Daoy (cell line): Measurements from ENCODE around the gene SARNP. TPM values are rescaled to one million over a fixed set of nuclear protein-coding genes. Genes with fewer than 3 reads are reported as not detected.
"Not testable (repeated sequence)": the region's sequence is repeated elsewhere in the genome, so short reads cannot be mapped to it uniquely, and the experiment has no call there.

ENCODE experiments used
- DNase-seq: peaks from one replicate; pipeline ENCODE4 v3.0.0-alpha.2; 2015; ENCODE audit warnings: low read depth
- total RNA-seq: library from RNA; depleted of rRNA; stranded (reverse); fragments of >200 nt; shearing (Covaris generic); gene quantifications from 2 replicates; pipeline ENCODE4 v1.2.3, GENCODE V29; 2014

The SARNP gene
- total RNA-seq, 1 experiment from 2014 or later: 165 TPM

GRCh38 chr12:55797068-55797467, 20.5 kb downstream of the SARNP start:
- peak; percentile 8 for DNase-seq

- DNase-seq: no peak
These were observed 21.6 kb downstream of the SARNP start for GRCh38 chr12:55795950-55796349.

GRCh38 chr12:55789893-55790292, 27.6 kb downstream of the SARNP start:
- DNase-seq: no peak

DNA sequence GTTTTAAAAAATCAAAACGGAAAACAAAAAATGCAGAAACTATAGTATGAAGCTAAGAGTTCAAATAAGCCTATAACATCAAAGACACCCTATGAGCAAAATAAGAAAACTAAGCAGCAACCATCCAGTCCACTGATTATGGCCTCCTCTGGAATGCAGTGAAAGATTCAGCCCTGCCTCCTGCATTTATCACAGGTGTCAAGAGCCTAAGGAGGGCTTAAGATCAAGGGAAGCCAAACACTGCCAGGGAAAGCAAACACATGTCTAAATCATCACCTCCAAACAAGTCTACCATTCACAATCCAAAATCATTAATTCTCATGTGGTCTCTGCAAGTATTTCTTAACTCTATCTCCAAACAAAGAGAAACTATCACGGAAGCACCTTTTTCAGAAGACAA, 28.4 kb downstream of the SARNP start:
- no peak for DNase-seq

GRCh38 chr12:55788546-55788945, 29.0 kb downstream of the SARNP start:
- DNase-seq: no peak

DNA sequence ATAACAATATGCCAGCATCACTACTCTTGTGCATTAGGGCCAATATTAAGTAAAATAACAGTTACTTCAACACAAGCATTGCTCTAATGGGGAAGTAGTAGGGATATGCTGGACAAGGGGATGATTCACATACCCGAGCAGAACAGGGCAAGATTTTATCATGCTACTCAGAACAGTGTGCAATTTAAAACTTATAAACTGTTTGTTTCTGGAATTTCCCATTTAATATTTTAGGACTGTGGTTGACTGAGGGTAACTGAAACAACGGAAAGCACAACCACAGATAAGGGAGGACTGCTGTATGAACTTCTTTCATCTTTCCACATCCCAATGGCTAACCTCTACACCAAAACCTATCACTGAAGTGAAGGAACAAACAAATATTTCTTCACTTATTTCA, 36.8 kb downstream of the SARNP start:
- DNase-seq: no peak

DNA sequence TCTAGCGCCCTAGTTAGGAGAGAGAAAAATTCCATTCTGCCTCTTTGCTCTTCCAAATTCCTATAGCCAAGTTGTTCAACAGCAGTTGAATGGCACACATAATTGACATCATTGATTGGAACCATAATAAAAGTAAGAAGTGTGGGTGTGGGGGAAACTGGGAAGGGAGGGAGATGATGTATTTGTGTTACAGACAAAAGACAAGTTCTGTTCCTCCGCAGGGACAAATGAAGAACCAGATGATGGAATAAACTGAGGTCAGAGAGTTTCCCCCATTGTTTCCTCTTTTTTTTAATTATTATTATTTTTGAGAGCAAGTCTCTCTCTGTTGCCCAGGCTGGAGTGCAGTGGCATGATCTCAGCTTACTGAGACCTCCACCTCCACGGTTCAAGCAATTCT, 39.7 kb downstream of the SARNP start:
- no peak for DNase-seq

GRCh38 chr12:55771736-55772135, 45.8 kb downstream of the SARNP start:
- no peak for DNase-seq

- DNase-seq: no peak
These were observed 50.4 kb downstream of the SARNP start for GRCh38 chr12:55767156-55767555.

- DNase-seq: no peak
These were observed 51.7 kb downstream of the SARNP start for GRCh38 chr12:55765736-55766290.

DNA sequence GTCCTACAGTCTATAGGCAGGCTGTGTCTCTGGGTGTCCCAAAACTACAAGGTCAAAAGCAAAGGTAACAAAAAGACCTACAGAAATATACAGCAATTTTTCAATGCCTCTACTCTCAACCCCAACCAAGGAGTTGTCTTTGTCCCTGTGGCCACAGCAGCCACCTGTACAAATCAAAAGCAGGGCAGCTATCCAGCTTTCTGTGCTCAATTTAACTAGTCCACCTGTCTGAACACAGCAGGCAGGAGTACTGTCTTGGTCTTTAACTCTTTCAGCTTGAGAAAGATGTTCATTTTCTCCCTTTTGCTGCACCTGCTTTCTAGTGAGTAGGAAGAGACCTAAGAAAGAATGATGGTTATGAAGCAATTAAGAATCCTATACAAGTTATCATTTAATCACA, 54.9 kb downstream of the SARNP start:
- DNase-seq: no peak

- no peak for DNase-seq
These were observed 56.9 kb downstream of the SARNP start for GRCh38 chr12:55760663-55761062.

DNA sequence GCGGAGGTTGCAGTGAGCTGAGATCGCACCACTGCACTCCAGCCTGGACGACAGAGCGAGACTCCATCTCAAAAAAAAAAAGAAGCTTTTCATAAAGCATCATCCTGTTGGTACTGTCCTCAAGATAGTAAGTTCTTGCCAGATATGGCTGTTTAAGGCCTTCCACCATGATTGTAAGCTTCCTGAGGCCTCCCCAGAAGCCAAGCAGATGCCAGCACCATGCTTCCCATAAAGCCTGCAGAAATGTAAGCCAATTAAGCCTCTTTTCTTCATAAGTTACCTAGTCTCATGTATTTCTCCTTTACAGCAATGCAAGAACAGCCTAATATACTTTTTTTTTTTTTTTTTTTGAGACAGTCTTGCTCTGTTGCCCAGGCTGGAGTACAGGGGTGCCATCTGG, 58.9 kb downstream of the SARNP start:
- DNase-seq: not testable (repeated sequence)

GRCh38 chr12:55757701-55758100, 59.8 kb downstream of the SARNP start:
- DNase-seq: no peak

DNA sequence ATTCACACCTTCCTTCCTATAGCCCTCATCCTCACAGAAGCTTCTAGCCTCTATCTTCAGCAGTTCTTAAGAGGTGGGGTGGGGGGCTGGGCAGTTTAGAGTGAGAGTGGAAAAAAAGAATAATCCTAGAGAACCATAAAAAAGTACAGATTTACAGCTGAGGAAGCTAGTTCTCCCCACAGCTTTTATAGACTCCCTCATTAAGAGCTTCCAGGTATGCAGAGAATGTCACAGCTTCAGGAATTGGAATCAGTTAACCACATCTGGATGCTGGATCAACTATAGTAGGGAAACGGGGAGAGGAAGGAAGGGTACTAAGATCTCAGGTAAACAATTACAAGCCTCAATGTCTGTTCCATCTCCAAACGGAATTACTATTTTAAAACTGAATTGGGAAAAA, 62.3 kb downstream of the SARNP start:
- DNase-seq: no peak

DNA sequence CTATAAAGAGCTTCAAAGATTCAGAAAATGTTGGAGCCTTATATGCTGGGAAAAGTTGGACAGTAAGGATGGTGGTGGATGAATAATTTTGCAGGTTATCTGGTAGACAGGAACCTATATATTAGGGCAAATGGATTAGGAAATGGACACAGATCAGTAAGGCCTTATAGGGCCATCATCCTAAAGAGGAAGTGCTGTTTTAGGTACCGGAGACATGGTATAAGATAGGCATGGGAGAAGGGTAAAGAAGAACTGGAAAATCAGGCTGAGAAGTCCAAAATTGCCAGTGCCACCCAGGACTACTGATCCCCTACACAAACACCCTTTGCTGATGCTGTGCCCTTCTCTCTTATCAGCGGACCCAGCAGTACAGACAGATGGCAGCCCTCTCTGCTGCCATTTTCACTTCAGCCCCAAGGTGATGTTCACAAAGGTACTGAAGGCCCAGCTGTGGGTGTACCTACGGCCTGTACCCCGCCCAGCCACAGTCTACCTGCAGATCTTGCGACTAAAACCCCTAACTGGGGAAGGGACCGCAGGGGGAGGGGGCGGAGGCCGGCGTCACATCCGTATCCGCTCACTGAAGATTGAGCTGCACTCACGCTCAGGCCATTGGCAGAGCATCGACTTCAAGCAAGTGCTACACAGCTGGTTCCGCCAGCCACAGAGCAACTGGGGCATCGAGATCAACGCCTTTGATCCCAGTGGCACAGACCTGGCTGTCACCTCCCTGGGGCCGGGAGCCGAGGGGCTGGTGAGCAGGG, 69.1 kb downstream of the SARNP start:
- no peak for DNase-seq

DNA sequence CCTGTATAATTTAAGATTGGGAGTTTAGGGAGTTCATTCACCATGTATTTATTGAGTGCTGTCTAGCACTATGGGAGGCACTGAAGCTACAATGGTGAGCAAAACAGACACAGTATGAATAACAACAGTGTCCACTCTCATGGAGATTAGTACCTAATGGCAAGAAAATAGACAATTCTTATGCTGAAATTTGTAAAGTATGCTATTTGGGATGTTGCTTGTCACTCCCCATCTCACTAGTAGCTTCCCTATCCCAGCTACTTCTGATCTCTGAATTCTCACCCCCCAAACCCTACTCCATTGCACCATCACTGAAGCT, 70.7 kb downstream of the SARNP start:
- no peak for DNase-seq

- no peak for DNase-seq
These were observed 71.2 kb downstream of the SARNP start for GRCh38 chr12:55746174-55746912.

DNA sequence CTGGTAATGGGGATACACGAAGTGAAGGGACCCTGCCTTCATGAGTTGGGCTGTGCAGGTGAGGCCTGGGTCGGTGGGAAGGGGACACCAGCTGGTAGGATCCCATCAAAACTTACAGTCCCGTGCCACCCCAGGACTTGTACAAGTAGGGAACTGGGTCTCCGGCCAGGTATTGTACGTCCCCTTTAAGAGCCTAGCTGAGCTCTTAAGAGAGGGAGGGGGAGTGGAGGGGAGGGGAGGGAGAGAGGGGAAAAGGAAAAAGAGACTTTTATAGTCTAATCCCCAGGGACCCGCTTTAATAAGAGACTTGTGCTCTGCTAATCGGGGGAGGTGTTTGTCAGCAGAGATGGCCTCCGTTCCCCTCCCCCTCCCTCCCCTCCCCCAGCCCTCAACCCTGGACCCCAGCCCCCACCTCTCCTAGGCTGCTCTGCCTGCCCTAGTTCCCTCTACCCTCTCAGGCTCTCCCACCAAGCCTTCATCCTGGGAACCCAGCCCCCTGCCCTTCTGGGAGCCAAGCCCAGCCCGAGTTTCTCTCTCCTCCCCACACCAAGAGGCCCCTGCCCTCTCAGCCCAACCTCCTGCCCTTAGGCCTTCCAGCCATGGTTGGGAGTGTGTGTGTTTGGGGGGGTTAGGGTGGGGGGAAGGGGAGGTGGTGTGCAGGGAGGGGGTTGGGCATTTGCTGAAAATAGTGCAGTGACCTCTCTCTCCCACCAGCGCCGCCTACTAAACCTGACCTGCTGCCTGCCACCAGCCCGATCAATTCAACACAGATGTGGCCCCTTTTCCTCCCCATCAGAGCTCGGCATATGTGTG, 72.0 kb downstream of the SARNP start:
- DNase-seq: no peak

GRCh38 chr12:55744340-55745030, 73.0 kb downstream of the SARNP start:
- no peak for DNase-seq

DNA sequence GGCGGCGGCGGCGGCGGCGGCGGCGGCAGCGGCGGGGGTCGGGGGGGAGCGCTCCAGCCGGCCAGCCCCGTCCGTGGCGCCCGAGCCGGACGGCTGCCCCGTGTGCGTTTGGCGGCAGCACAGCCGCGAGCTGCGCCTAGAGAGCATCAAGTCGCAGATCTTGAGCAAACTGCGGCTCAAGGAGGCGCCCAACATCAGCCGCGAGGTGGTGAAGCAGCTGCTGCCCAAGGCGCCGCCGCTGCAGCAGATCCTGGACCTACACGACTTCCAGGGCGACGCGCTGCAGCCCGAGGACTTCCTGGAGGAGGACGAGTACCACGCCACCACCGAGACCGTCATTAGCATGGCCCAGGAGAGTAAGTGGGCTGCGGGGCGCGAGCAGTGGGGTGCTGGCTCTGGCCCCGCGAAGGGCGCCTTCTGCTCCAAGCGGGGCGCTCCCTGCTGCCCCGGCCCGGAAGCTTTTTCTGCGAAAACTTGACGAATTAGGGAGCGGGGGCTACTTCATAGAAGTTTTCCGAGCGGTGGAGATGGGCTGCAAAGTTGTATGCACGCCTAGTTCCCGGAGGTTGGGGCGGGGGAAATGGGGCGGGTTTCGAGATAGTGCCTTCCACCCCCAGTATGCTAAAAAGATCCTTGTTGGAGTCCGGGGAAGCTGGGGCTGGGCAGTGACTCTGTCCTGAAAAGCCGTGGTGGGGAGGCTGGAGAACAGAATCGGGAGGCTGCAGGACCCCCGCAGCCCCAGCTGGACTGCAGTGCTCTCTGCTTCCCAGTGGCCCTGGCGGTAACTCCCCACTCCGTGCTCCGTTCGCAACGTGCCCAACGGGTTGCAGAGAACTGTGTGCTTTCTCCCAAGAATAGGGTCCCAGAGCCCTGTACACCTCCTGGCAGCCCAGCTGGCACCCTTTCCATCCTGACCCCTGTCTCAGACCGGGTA, 73.9 kb downstream of the SARNP start:
- peak; percentile 81 for DNase-seq
